ENCODE results near the gene RBM26.

DNA sequence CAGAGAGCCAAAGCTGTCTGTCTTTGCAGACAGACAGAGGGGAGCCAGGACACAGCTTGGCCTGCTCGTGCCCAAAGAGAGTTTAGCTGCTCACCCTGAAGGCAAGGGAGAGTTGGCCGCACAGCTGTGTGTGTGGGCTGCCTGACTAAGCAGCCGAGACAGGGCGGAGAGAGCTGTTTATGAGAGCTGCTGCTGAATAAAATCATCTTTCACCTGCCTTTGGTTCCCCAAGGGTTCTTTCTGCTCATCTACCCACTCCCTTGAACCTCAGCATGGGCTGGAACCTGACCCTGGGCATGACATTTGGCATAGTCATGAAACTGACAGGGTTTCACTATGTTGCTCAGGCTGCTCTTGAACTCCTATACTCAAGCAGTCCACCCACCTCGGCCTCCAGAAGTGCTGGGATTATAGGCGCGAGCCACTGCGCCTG is 98.2 kb downstream of the RBM26 start:
- TF ChIP-seq POLR2A (IDR thresholded peaks at IDR 0.05) = no peak
- TF ChIP-seq, protein P1, sequence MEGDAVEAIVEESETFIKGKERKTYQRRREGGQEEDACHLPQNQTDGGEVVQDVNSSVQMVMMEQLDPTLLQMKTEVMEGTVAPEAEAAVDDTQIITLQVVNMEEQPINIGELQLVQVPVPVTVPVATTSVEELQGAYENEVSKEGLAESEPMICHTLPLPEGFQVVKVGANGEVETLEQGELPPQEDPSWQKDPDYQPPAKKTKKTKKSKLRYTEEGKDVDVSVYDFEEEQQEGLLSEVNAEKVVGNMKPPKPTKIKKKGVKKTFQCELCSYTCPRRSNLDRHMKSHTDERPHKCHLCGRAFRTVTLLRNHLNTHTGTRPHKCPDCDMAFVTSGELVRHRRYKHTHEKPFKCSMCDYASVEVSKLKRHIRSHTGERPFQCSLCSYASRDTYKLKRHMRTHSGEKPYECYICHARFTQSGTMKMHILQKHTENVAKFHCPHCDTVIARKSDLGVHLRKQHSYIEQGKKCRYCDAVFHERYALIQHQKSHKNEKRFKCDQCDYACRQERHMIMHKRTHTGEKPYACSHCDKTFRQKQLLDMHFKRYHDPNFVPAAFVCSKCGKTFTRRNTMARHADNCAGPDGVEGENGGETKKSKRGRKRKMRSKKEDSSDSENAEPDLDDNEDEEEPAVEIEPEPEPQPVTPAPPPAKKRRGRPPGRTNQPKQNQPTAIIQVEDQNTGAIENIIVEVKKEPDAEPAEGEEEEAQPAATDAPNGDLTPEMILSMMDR (IDR thresholded peaks at IDR 0.05) = no peak
- no peak for TF ChIP-seq POLR2AphosphoS5 (IDR thresholded peaks at IDR 0.05)
